GM18498 (cell line): ENCODE results near the gene RABGAP1.

Experiments
- ATAC-seq: cut with Tn5 transposase; IDR thresholded peaks from one replicate; pipeline ENCODE4 v1.9.1; 2021; ENCODE audit warnings: mild to moderate bottlenecking, moderate library complexity; ENCODE audit not compliant: unreplicated experiment

The RABGAP1 gene

GRCh38 chr9:123044586-123044985 lies 103.8 kb downstream of the RABGAP1 start:
- ATAC-seq: no peak

- ATAC-seq: no peak
Measured at GRCh38 chr9:123046406-123047195, 105.8 kb downstream of the RABGAP1 start.

GRCh38 chr9:123048748-123049147 lies 107.9 kb downstream of the RABGAP1 start:
- no peak for ATAC-seq

- no peak for ATAC-seq
Measured at GRCh38 chr9:123049589-123050222, 108.9 kb downstream of the RABGAP1 start.

- no peak for ATAC-seq
Measured at GRCh38 chr9:123053046-123053445, 112.2 kb downstream of the RABGAP1 start.

GRCh38 chr9:123053711-123054110 lies 112.9 kb downstream of the RABGAP1 start:
- ATAC-seq: no peak

GRCh38 chr9:123058834-123059233 lies 118.0 kb downstream of the RABGAP1 start:
- no peak for ATAC-seq

- no peak for ATAC-seq
Measured at GRCh38 chr9:123059472-123060220, 118.8 kb downstream of the RABGAP1 start.

GRCh38 chr9:123061216-123061615 lies 120.4 kb downstream of the RABGAP1 start:
- ATAC-seq: no peak

GRCh38 chr9:123062351-123063176 lies 121.7 kb downstream of the RABGAP1 start:
- no peak for ATAC-seq

GRCh38 chr9:123063177-123063598 lies 122.4 kb downstream of the RABGAP1 start:
- no peak for ATAC-seq

GRCh38 chr9:123063896-123064295 lies 123.1 kb downstream of the RABGAP1 start:
- no peak for ATAC-seq

GRCh38 chr9:123064716-123065115 lies 123.9 kb downstream of the RABGAP1 start:
- no peak for ATAC-seq

- ATAC-seq: no peak
Measured at GRCh38 chr9:123065196-123065595, 124.4 kb downstream of the RABGAP1 start.

GRCh38 chr9:123067136-123067535 lies 126.3 kb downstream of the RABGAP1 start:
- no peak for ATAC-seq

- no peak for ATAC-seq
Measured at GRCh38 chr9:123069010-123069481, 128.2 kb downstream of the RABGAP1 start.

GRCh38 chr9:123070198-123070597 lies 129.4 kb downstream of the RABGAP1 start:
- no peak for ATAC-seq

- ATAC-seq: no peak
Measured at GRCh38 chr9:123072407-123072995, 131.7 kb downstream of the RABGAP1 start.

GRCh38 chr9:123073441-123073840 lies 132.6 kb downstream of the RABGAP1 start:
- no peak for ATAC-seq

GRCh38 chr9:123073991-123074422 lies 133.2 kb downstream of the RABGAP1 start:
- no peak for ATAC-seq
